IMR-90 (cell line): ENCODE results near the gene KLK8. TPM values are rescaled to one million over a fixed set of nuclear protein-coding genes. Genes with fewer than 3 reads are reported as not detected.

Experiments used
- ATAC-seq: fragments of 200-7000 bp; cut with Tn5 transposase; 2 replicates; pipeline ENCODE4 v1.9.1; 2020; ENCODE audit warnings: low read depth, mild to moderate bottlenecking, moderate library complexity
- BruUV-seq: library from RNA; stranded (reverse); fragments of 400-500 nt; replicated peaks from 2 replicates; lab custom pipeline; 2021; lab: Mats Ljungman, UMichigan
- CTCF ChIA-PET: fragments of 300-600 bp; formaldehyde crosslinking; extraction: SDS; loops from one replicate; lab custom pipeline; 2021; ENCODE audit warnings: antibody characterized with exemption; lab: Yijun Ruan, JAX
- POLR2A ChIA-PET: fragments of 300-600 bp; sonication (Branson Sonifier 250); formaldehyde crosslinking; loops from one replicate; lab custom pipeline; 2022; ENCODE audit warnings: antibody characterized with exemption; ENCODE audit not compliant: unreplicated experiment; lab: Charles Lee
- DNase-seq: peaks from one replicate; pipeline ENCODE4 v3.0.0; 2013
- H2AFZ ChIP-seq: replicated peaks from 2 replicates; pipeline ENCODE3; 2013; ENCODE audit warnings: low read length, mild to moderate bottlenecking; ENCODE audit not compliant: poor library complexity
- H2AK5ac ChIP-seq: 2 replicates; pipeline ENCODE4 v1.6.1; 2013; ENCODE audit warnings: low read depth, low read length, inconsistent platforms
- H2AK9ac ChIP-seq: replicated peaks from 2 replicates; pipeline ENCODE3; 2013; ENCODE audit warnings: mild to moderate bottlenecking, low read depth, low read length, moderate library complexity; ENCODE audit not compliant: poor library complexity
- H2BK120ac ChIP-seq: 2 replicates; pipeline ENCODE4 v1.6.1; 2013; ENCODE audit warnings: low read depth, low read length, inconsistent platforms
- H2BK15ac ChIP-seq: 3 replicates; pipeline ENCODE4 v1.6.1; 2013; ENCODE audit warnings: low read depth, low read length, inconsistent platforms
- H2BK20ac ChIP-seq: 2 replicates; pipeline ENCODE4 v1.6.1; 2013; ENCODE audit warnings: low read depth, mild to moderate bottlenecking, inconsistent platforms, low read length, moderate library complexity
- H2BK5ac ChIP-seq: 2 replicates; pipeline ENCODE4 v1.6.1; 2013; ENCODE audit warnings: mild to moderate bottlenecking, low read depth, low read length, inconsistent platforms; ENCODE audit not compliant: poor library complexity, severe bottlenecking
- H3K14ac ChIP-seq: replicated peaks from 2 replicates; pipeline ENCODE4 v1.6.1; 2013; ENCODE audit warnings: low read depth, low read length, inconsistent platforms
- H3K18ac ChIP-seq: 2 replicates; pipeline ENCODE4 v1.6.1; 2013; ENCODE audit warnings: low read depth, low read length, control low read depth
- H3K23ac ChIP-seq: 2 replicates; pipeline ENCODE4 v1.6.1; 2013; ENCODE audit warnings: low read depth, low read length, inconsistent platforms
- H3K27ac ChIP-seq: 2 replicates; pipeline ENCODE4 v1.5.1; 2013; ENCODE audit warnings: mild to moderate bottlenecking, control low read depth, low read length; ENCODE audit not compliant: insufficient read depth
- H3K27me3 ChIP-seq: 2 replicates; pipeline ENCODE4 v1.6.1; 2013; ENCODE audit warnings: low read length; ENCODE audit not compliant: control insufficient read depth, insufficient read depth
- H3K36me3 ChIP-seq: 2 replicates; pipeline ENCODE4 v1.6.1; 2013; ENCODE audit warnings: low read length, mixed read lengths; ENCODE audit not compliant: control insufficient read depth, insufficient read depth
- H3K4ac ChIP-seq: 2 replicates; pipeline ENCODE4 v1.6.1; 2013; ENCODE audit warnings: low read depth, low read length, inconsistent platforms
- H3K4me1 ChIP-seq: 2 replicates; pipeline ENCODE4 v1.6.1; 2013; ENCODE audit warnings: low read length, mixed read lengths; ENCODE audit not compliant: control insufficient read depth, insufficient read depth
- H3K4me2 ChIP-seq: 2 replicates; pipeline ENCODE4 v1.6.1; 2013; ENCODE audit warnings: low read depth, mild to moderate bottlenecking, control low read depth, low read length, moderate library complexity
- H3K4me3 ChIP-seq: 2 replicates; pipeline ENCODE4 v1.5.1; 2013; ENCODE audit warnings: low read depth, mild to moderate bottlenecking, control low read depth, low read length, moderate library complexity; ENCODE audit not compliant: insufficient read depth
- H3K56ac ChIP-seq: 2 replicates; pipeline ENCODE4 v1.6.1; 2013; ENCODE audit warnings: low read length, inconsistent platforms; ENCODE audit not compliant: insufficient read depth; ENCODE audit errors: extremely low read depth
- H3K79me1 ChIP-seq, 2 experiments: 2 replicates each; pipeline ENCODE4 v1.6.1; 2013; ENCODE audit warnings: low read length in 2 of 2, inconsistent platforms in 1 of 2, low read depth in 1 of 2
- H3K9ac ChIP-seq: 2 replicates; pipeline ENCODE4 v1.6.1; 2013; ENCODE audit warnings: low read depth, low read length, control low read depth
- H3K9me1 ChIP-seq: 2 replicates; pipeline ENCODE4 v1.6.1; 2013; ENCODE audit warnings: low read length, inconsistent platforms; ENCODE audit not compliant: insufficient read depth
- H3K9me3 ChIP-seq: 2 replicates; pipeline ENCODE4 v1.6.1; 2013; ENCODE audit warnings: low read length; ENCODE audit not compliant: control insufficient read depth, insufficient read depth
- H4K20me1 ChIP-seq: 2 replicates; pipeline ENCODE4 v1.6.1; 2013; ENCODE audit warnings: low read length, inconsistent platforms; ENCODE audit not compliant: insufficient read depth
- H4K5ac ChIP-seq: 2 replicates; pipeline ENCODE4 v1.6.1; 2013; ENCODE audit warnings: mild to moderate bottlenecking, low read depth, low read length, control low read depth
- H4K8ac ChIP-seq, 2 experiments: 2 replicates each; pipeline ENCODE4 v1.6.1; 2013; ENCODE audit warnings: low read depth in 2 of 2, low read length in 2 of 2, control low read depth in 1 of 2, inconsistent platforms in 1 of 2
- H4K91ac ChIP-seq: 2 replicates; pipeline ENCODE4 v1.6.1; 2013; ENCODE audit warnings: low read depth, low read length, inconsistent platforms; ENCODE audit not compliant: insufficient read depth
- BHLHE40 ChIP-seq: fragments of 150-350 bp; IDR thresholded peaks from 2 replicates; pipeline ENCODE4 v1.6.1; 2016; ENCODE audit warnings: mild to moderate bottlenecking, low read depth, low read length
- CEBPB ChIP-seq: IDR thresholded peaks from 2 replicates; pipeline ENCODE4 v1.6.1; 2012; ENCODE audit warnings: low read depth, low read length, improper control_type of control experiment
- CHD1 ChIP-seq: IDR thresholded peaks from 2 replicates; pipeline ENCODE4 v1.6.1; 2012; ENCODE audit warnings: low read depth, low read length, improper control_type of control experiment
- CTCF ChIP-seq: conservative IDR thresholded peaks from 2 replicates; pipeline ENCODE4 v1.5.1; 2012; ENCODE audit warnings: mild to moderate bottlenecking, low read depth, low read length, improper control_type of control experiment
- ELK1 ChIP-seq: fragments of 150-350 bp; IDR thresholded peaks from 2 replicates; pipeline ENCODE4 v1.6.1; 2016; ENCODE audit warnings: low read depth, mild to moderate bottlenecking, low read length, moderate library complexity, borderline replicate concordance
- FOS ChIP-seq: fragments of 150-350 bp; IDR thresholded peaks from 2 replicates; pipeline ENCODE4 v1.6.1; 2016; ENCODE audit warnings: low read depth, low read length
- MAFK ChIP-seq: IDR thresholded peaks from 2 replicates; pipeline ENCODE4 v1.6.1; 2012; ENCODE audit warnings: low read depth, low read length, improper control_type of control experiment
- MAZ ChIP-seq: IDR thresholded peaks from 2 replicates; pipeline ENCODE4 v1.6.1; 2012; ENCODE audit warnings: low read depth, mild to moderate bottlenecking, low read length, improper control_type of control experiment, moderate library complexity, borderline replicate concordance
- MXI1 ChIP-seq: IDR thresholded peaks from 2 replicates; pipeline ENCODE4 v1.6.1; 2012; ENCODE audit warnings: low read depth, mild to moderate bottlenecking, low read length, moderate library complexity, borderline replicate concordance
- NFE2L2 ChIP-seq: fragments of 150-350 bp; IDR thresholded peaks from 2 replicates; pipeline ENCODE4 v1.6.1; 2016; ENCODE audit warnings: low read depth, mild to moderate bottlenecking, low read length
- POLR2A ChIP-seq: IDR thresholded peaks from 2 replicates; pipeline ENCODE4 v1.6.1; 2012; ENCODE audit warnings: mild to moderate bottlenecking, low read depth, low read length
- RAD21 ChIP-seq: IDR thresholded peaks from 2 replicates; pipeline ENCODE4 v1.6.1; 2012; ENCODE audit warnings: low read length, improper control_type of control experiment
- RCOR1 ChIP-seq: IDR thresholded peaks from 2 replicates; pipeline ENCODE4 v1.6.1; 2012; ENCODE audit warnings: mild to moderate bottlenecking, low read length, improper control_type of control experiment; ENCODE audit not compliant: insufficient replicate concordance
- RFX5 ChIP-seq: IDR thresholded peaks from 2 replicates; pipeline ENCODE4 v1.8.0; 2012; ENCODE audit warnings: low read depth, mild to moderate bottlenecking, low read length, moderate library complexity
- SMC3 ChIP-seq: fragments of 150-350 bp; IDR thresholded peaks from 2 replicates; pipeline ENCODE4 v1.6.1; 2016; ENCODE audit warnings: low read depth, mild to moderate bottlenecking, antibody characterized with exemption, low read length, moderate library complexity
- USF2 ChIP-seq: fragments of 150-350 bp; IDR thresholded peaks from 2 replicates; pipeline ENCODE4 v1.6.1; 2017; ENCODE audit warnings: mild to moderate bottlenecking, antibody characterized with exemption, low read length, low read depth
- WGBS, 2 experiments: methylation state at CpG; one replicate each; pipeline versions ENCODE4 v1.1.5 to v1.1.7; 2013; ENCODE audit warnings: missing lambda C conversion rate in 2 of 2; ENCODE audit not compliant: insufficient read length in 1 of 2; ENCODE audit errors: extremely low coverage in 2 of 2; 5-methylcytosine and 5-hydroxymethylcytosine counted together
- dilution Hi-C: fragments of 300-500 bp; cut with HindIII; formaldehyde crosslinking; loops from one replicate; pipeline ENCODE4 v1.14.3; 2018; ENCODE audit warnings: low sequenced_read_pairs; ENCODE audit not compliant: unreplicated experiment
- in situ Hi-C: fragments of 300-500 bp; cut with MboI; formaldehyde crosslinking; loops from 3 replicates; pipeline ENCODE4 v1.14.3; 2019; ENCODE audit warnings: low sequenced_read_pairs, inconsistent platforms, mixed read lengths
- intact Hi-C: fragments of 100-400 bp; cut with micrococcal nuclease; formaldehyde crosslinking; loops from 2 replicates; pipeline ENCODE4 v1.10.0; 2022
- polyA plus RNA-seq, 3 experiments: library from polyadenylated mRNA; depleted of rRNA; stranded (reverse); fragments of >200 nt; gene quantifications; 2 replicates each; pipeline ENCODE4 v1.2.3, GENCODE V29; 2012; ENCODE audit warnings: low replicate concordance in 1 of 3
- total RNA-seq: library from RNA; depleted of rRNA; stranded (reverse); fragments of >200 nt; gene quantifications from 2 replicates; pipeline ENCODE4 v1.2.3, GENCODE V29; 2012

The KLK8 gene
- total and polyA plus RNA-seq, 2 of the 4 experiments (the other 2 are of a cell fraction) = not detected

GRCh38 chr19:50952910-50953309 is 48.5 kb downstream of the KLK8 start, which contains the start of gene KLK5:
TSS of gene KLK5 (minus strand) at chr19:50953038. CDS start at chr19:50952657, 381 bp downstream.
- no peak within 1 kb of the TSS for H3K9ac ChIP-seq
- WGBS, 2 experiments = 15% methylated on average over 5 of the region's 7 CpGs; no CpG with 5 or more reads in 1 of the 2 experiments
- no peak within 1 kb of the TSS for H2BK120ac ChIP-seq
- intact Hi-C loops (no loop called here), in situ Hi-C loops (no loop called here), dilution Hi-C loops (no loop called here)
- no peaks in the 10 kb centered on the region for H3K27me3 ChIP-seq
- no peak within 1 kb of the TSS for H4K8ac ChIP-seq
- H3K4ac ChIP-seq = no peak within 1 kb of the TSS
- H3K4me2 ChIP-seq = no peak within 1 kb of the TSS
- no peak within 1 kb of the TSS for H2AFZ ChIP-seq
- H3K18ac ChIP-seq = no peak within 1 kb of the TSS
- peaks cover 16% of the 10 kb centered on the region; the same call in 1 of the 2 replicates for H3K9me3 ChIP-seq
- H3K4me1 ChIP-seq = no peaks in the 10 kb centered on the region
- TF ChIP-seq MAFK = no peak
- TF ChIP-seq CEBPB = no peak
- no peak for TF ChIP-seq RCOR1
- TF ChIP-seq ELK1 = no peak
- no peak for TF ChIP-seq CHD1
- TF ChIP-seq MXI1 = no peak
- TF ChIP-seq NFE2L2 = no peak
- no peak for TF ChIP-seq USF2
- TF ChIP-seq BHLHE40 = no peak
- TF ChIP-seq RAD21 = no peak
- no peak for TF ChIP-seq FOS
- no peak for TF ChIP-seq RFX5
- no peak for TF ChIP-seq SMC3
- no peak for TF ChIP-seq POLR2A
- TF ChIP-seq CTCF = no peak
- TF ChIP-seq MAZ = no peak
- no peak within 1 kb of the TSS for H2AK9ac ChIP-seq
- no peaks in the 10 kb centered on the region for H3K36me3 ChIP-seq
- H3K27ac ChIP-seq = no peak within 1 kb of the TSS
- H3K4me3 ChIP-seq = no peak within 1 kb of the TSS
- DNase-seq (no peak), ATAC-seq (no peak)
- no peak within 1 kb of the TSS for H2BK5ac ChIP-seq
- H2AK5ac ChIP-seq = no peak within 1 kb of the TSS
- H3K23ac ChIP-seq = no peak within 1 kb of the TSS
- H4K20me1 ChIP-seq = no peaks in the 10 kb centered on the region
- H2BK20ac ChIP-seq = no peak within 1 kb of the TSS
- ChIA-PET CTCF (no interaction called here), POLR2A (no interaction called here)
- H3K79me1 ChIP-seq = no peaks in the 10 kb centered on the region
- no peak within 1 kb of the TSS for H3K14ac ChIP-seq
- no peak within 1 kb of the TSS for H4K91ac ChIP-seq
- no peak within 1 kb of the TSS for H2BK15ac ChIP-seq
- no peaks in the 10 kb centered on the region for H3K9me1 ChIP-seq
- BruUV-seq = no TSS peak
- no peak within 1 kb of the TSS for H4K5ac ChIP-seq
- no peak within 1 kb of the TSS for H3K56ac ChIP-seq
